ENCODE data around the gene FGGY. TPM values are rescaled to one million over a fixed set of nuclear protein-coding genes. Genes with fewer than 3 reads are reported as not detected.

The FGGY gene
- total and polyA plus RNA-seq, 2 donors (not counting 1 experiment from before 2014, with no cell fraction given) = 6.1 to 38.5 TPM

- no peak for ATAC-seq (ENCODE audit: low read depth)
- Histone ChIP-seq H3K9ac (ENCODE audit: low read length) (no peak overlapping the region), H3K9me3 (ENCODE audit: control extremely low read depth in 1 of 3, control insufficient read depth in 2 of 3, insufficient read depth in 1 of 3, low read length in 2 of 3) (no peaks in the 10 kb centered on the region), H3K27ac (ENCODE audit: low read length in 2 of 2) (no peak overlapping the region), H3K4me2 (replicated peaks; ENCODE audit: low read depth, low read length, poor library complexity, severe bottlenecking) (no peak overlapping the region), H3K27me3 (replicated peaks in 1 of 4; ENCODE audit: control extremely low read depth in 1 of 4, control insufficient read depth in 3 of 4, insufficient read depth in 4 of 4, low read length in 3 of 4) (no peaks in the 10 kb centered on the region), H3K4me1 (ENCODE audit: control insufficient read depth in 2 of 2, insufficient read depth in 2 of 2, low read length in 2 of 2) (no peaks in the 10 kb centered on the region), H3K36me3 (replicated peaks in 1 of 2; ENCODE audit: control extremely low read depth in 1 of 2, control insufficient read depth in 1 of 2, extremely low read depth in 1 of 2, insufficient read depth in 2 of 2, low read length in 1 of 2) (no peaks in the 10 kb centered on the region), H3K79me2 (ENCODE audit: control insufficient read depth, insufficient read depth, low read length) (no peaks in the 10 kb centered on the region), H4K20me1 (ENCODE audit: control insufficient read depth, insufficient read depth, low read length, poor library complexity, severe bottlenecking) (no peaks in the 10 kb centered on the region), H2AFZ (ENCODE audit: insufficient read depth, low read depth, low read length, poor library complexity, severe bottlenecking) (no peak overlapping the region), H3K4me3 (ENCODE audit: control extremely low read depth in 1 of 5, extremely low read depth in 1 of 5, insufficient read depth in 1 of 5, low read depth in 2 of 5, low read length in 4 of 5) (no peak overlapping the region)
- WGBS (ENCODE audit: insufficient coverage) = 0% methylated on average over 1 of the region's 3 CpGs
- no peak overlapping the region for H3K27ac Mint-ChIP-seq
- no peak for DNase-seq
- CTCF ChIA-PET = interaction anchor here (0.8 to 1.1 kb wide), 3 partner anchors 16 to 23 kb away, joined by 3 to 4 read pairs (median 3); no protein-coding TSS in a partner anchor
- no peak for TF ChIP-seq EZH2 (IDR thresholded peaks at IDR 0.05; ENCODE audit: borderline replicate concordance, insufficient read depth, low read depth, low read length, poor library complexity, severe bottlenecking)
- no peak for TF ChIP-seq CTCF (IDR thresholded peaks at IDR 0.05)
- POLR2A ChIA-PET = no interaction called here
- H3K27me3 Mint-ChIP-seq = no peaks in the 10 kb centered on the region
- no peaks in the 10 kb centered on the region for H3K4me1 Mint-ChIP-seq
- H3K4me3 Mint-ChIP-seq = no peak overlapping the region
- no peaks in the 10 kb centered on the region for H3K9me3 Mint-ChIP-seq (ENCODE audit: insufficient read depth)
- intact Hi-C loops (cut with micrococcal nuclease) = no loop called here
Observed at GRCh38 chr1:59743324-59744091, 446.6 kb downstream of the FGGY start.

GRCh38 chr1:59747420-59748024 is 450.6 kb downstream of the FGGY start:
- Histone ChIP-seq H3K27ac (ENCODE audit: low read length in 2 of 2) (no peak overlapping the region), H3K36me3 (replicated peaks in 1 of 2; ENCODE audit: control extremely low read depth in 1 of 2, control insufficient read depth in 1 of 2, extremely low read depth in 1 of 2, insufficient read depth in 2 of 2, low read length in 1 of 2) (no peaks in the 10 kb centered on the region), H2AFZ (ENCODE audit: insufficient read depth, low read depth, low read length, poor library complexity, severe bottlenecking) (no peak overlapping the region), H3K9ac (ENCODE audit: low read length) (no peak overlapping the region), H3K4me1 (ENCODE audit: control insufficient read depth in 2 of 2, insufficient read depth in 2 of 2, low read length in 2 of 2) (no peaks in the 10 kb centered on the region), H3K4me3 (ENCODE audit: control extremely low read depth in 1 of 5, extremely low read depth in 1 of 5, insufficient read depth in 1 of 5, low read depth in 2 of 5, low read length in 4 of 5) (no peak overlapping the region), H3K9me3 (ENCODE audit: control extremely low read depth in 1 of 3, control insufficient read depth in 2 of 3, insufficient read depth in 1 of 3, low read length in 2 of 3) (no peaks in the 10 kb centered on the region), H3K27me3 (replicated peaks in 1 of 4; ENCODE audit: control extremely low read depth in 1 of 4, control insufficient read depth in 3 of 4, insufficient read depth in 4 of 4, low read length in 3 of 4) (no peaks in the 10 kb centered on the region), H4K20me1 (ENCODE audit: control insufficient read depth, insufficient read depth, low read length, poor library complexity, severe bottlenecking) (no peaks in the 10 kb centered on the region), H3K4me2 (replicated peaks; ENCODE audit: low read depth, low read length, poor library complexity, severe bottlenecking) (no peak overlapping the region), H3K79me2 (ENCODE audit: control insufficient read depth, insufficient read depth, low read length) (no peaks in the 10 kb centered on the region)
- intact Hi-C loops (cut with micrococcal nuclease) = no loop called here
- Mint-ChIP-seq H3K27ac (no peak overlapping the region), H3K4me3 (no peak overlapping the region), H3K9me3 (ENCODE audit: insufficient read depth) (no peaks in the 10 kb centered on the region), H3K4me1 (peaks cover 10% of the 10 kb centered on the region), H3K27me3 (no peaks in the 10 kb centered on the region)
- WGBS (ENCODE audit: insufficient coverage) = no CpG with 5 or more reads among the region's 2 CpGs
- CTCF ChIA-PET = interaction anchor here (1.1 to 1.7 kb wide), 2 partner anchors 12 to 13 kb away, joined by 4 to 5 read pairs; no protein-coding TSS in a partner anchor
- TF ChIP-seq CTCF (IDR thresholded peaks at IDR 0.05) (no peak), EZH2 (IDR thresholded peaks at IDR 0.05; ENCODE audit: borderline replicate concordance, insufficient read depth, low read depth, low read length, poor library complexity, severe bottlenecking) (no peak)
- POLR2A ChIA-PET = no interaction called here
- ATAC-seq (ENCODE audit: low read depth) = no peak
- DNase-seq = no peak
